GM23248 (cell line): Measurements from ENCODE around the gene SF3B4.

ENCODE experiments used
- EZH2 ChIP-seq: fragments of 200-600 bp; sonication (generic); IDR thresholded peaks from 2 replicates; pipeline ENCODE4 v1.6.1; 2018; ENCODE audit warnings: antibody characterized with exemption, mild to moderate bottlenecking; ENCODE audit not compliant: insufficient read depth, poor library complexity, severe bottlenecking
- EZH2phosphoT487 ChIP-seq: fragments of 200-600 bp; sonication (generic); IDR thresholded peaks from 2 replicates; pipeline ENCODE4 v1.6.1; 2018; ENCODE audit warnings: antibody characterized with exemption, moderate library complexity, mild to moderate bottlenecking, low read depth; ENCODE audit not compliant: insufficient read depth

DNA sequence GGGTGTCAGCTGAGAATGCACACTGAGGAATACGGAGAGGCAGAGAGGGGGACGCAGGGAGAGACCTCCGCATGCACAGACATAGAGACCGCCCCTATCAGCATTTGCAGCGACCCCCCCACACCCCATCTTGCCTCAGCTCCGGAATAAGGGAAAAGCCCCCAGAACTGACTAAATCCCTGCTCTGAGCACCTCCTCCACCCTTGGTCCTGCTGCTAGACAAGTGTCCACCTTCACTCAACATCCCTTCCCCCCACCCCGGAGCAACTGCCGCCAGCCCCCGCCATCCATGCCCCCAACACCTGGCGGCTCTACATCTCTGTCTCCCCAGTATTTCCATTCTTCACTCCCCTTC, 10.7 kb downstream of the SF3B4 start:
- no peak for TF ChIP-seq EZH2
- TF ChIP-seq EZH2phosphoT487, result no peak
